Endothelial cell (in vitro differentiated cells): ENCODE results near the gene ECI1. TPM values are rescaled to one million over a fixed set of nuclear protein-coding genes. Genes with fewer than 3 reads are reported as not detected.
A peak's percentile ranks its signal among the peaks of the same experiment; 100 is the strongest.

Source experiments
- DNase-seq: peaks from one replicate; pipeline ENCODE4 v3.0.0; 2021; ENCODE audit warnings: low spot score
- H3K27ac Mint-ChIP-seq: one replicate; pipeline ENCODE4 v1.8.0; 2021; ENCODE audit warnings: mixed read lengths, inconsistent platforms; ENCODE audit not compliant: unreplicated experiment
- H3K27me3 Mint-ChIP-seq: one replicate; pipeline ENCODE4 v1.8.0; 2021; ENCODE audit warnings: mild to moderate bottlenecking, moderate library complexity, mixed read lengths, inconsistent platforms; ENCODE audit not compliant: unreplicated experiment
- H3K36me3 Mint-ChIP-seq: one replicate; pipeline ENCODE4 v1.8.0; 2021; ENCODE audit warnings: mild to moderate bottlenecking, low read depth, mixed read lengths, inconsistent platforms; ENCODE audit not compliant: unreplicated experiment
- H3K4me1 Mint-ChIP-seq: one replicate; pipeline ENCODE4 v1.8.0; 2021; ENCODE audit warnings: mild to moderate bottlenecking, mixed read lengths, inconsistent platforms; ENCODE audit not compliant: unreplicated experiment
- H3K4me3 Mint-ChIP-seq: one replicate; pipeline ENCODE4 v1.8.0; 2021; ENCODE audit warnings: mild to moderate bottlenecking, mixed read lengths, inconsistent platforms; ENCODE audit not compliant: unreplicated experiment
- H3K9me3 Mint-ChIP-seq: one replicate; pipeline ENCODE4 v1.8.0; 2021; ENCODE audit warnings: mixed read lengths, inconsistent platforms; ENCODE audit not compliant: unreplicated experiment
- CTCF ChIP-seq: fragments of 200-600 bp; sonication (generic); IDR thresholded peaks from one replicate; pipeline ENCODE4 v1.5.0; 2021; ENCODE audit warnings: antibody characterized with exemption; ENCODE audit not compliant: unreplicated experiment
- total RNA-seq: library from RNA; stranded (reverse); fragmentation: NEBNext Ultra II Directional; extraction: Animal tissue kit (Norgen Biotek cat#: 25700); gene quantifications from one replicate; pipeline ENCODE4 v1.2.1, GENCODE V29; 2021; ENCODE audit not compliant: unreplicated experiment

ECI1 gene
- total RNA-seq, 1 donor from 2014 or later: 27.1 TPM

GRCh38 chr16:2250652-2251295, 613 bp downstream of the ECI1 start:
- Mint-ChIP-seq H3K4me3 (peak overlapping the region; percentile 89), H3K36me3 (peaks cover 26% of the 10 kb centered on the region), H3K27me3 (peaks cover 4% of the 10 kb centered on the region), H3K9me3 (no peaks in the 10 kb centered on the region), H3K4me1 (peaks cover 5% of the 10 kb centered on the region), H3K27ac (no peak overlapping the region)
- DNase-seq: no peak
- TF ChIP-seq CTCF: no peak

- Mint-ChIP-seq H3K4me1 (peaks cover 5% of the 10 kb centered on the region), H3K36me3 (peaks cover 10% of the 10 kb centered on the region), H3K9me3 (no peaks in the 10 kb centered on the region), H3K27me3 (peaks cover 6% of the 10 kb centered on the region), H3K4me3 (no peak overlapping the region), H3K27ac (no peak overlapping the region)
- DNase-seq: no peak
- TF ChIP-seq CTCF: no peak
Observed at GRCh38 chr16:2246301-2246885, 5.0 kb downstream of the ECI1 start.

GRCh38 chr16:2244926-2245795, 6.2 kb downstream of the ECI1 start:
- Mint-ChIP-seq H3K27ac (no peak overlapping the region), H3K27me3 (peaks cover 3% of the 10 kb centered on the region), H3K4me1 (no peaks in the 10 kb centered on the region), H3K36me3 (peaks cover 10% of the 10 kb centered on the region), H3K4me3 (no peak overlapping the region), H3K9me3 (no peaks in the 10 kb centered on the region)
- no peak for TF ChIP-seq CTCF
- no peak for DNase-seq

- no peak for TF ChIP-seq CTCF
- Mint-ChIP-seq H3K36me3 (peaks cover 10% of the 10 kb centered on the region), H3K27ac (no peak overlapping the region), H3K4me1 (no peaks in the 10 kb centered on the region), H3K9me3 (no peaks in the 10 kb centered on the region), H3K27me3 (peaks cover 3% of the 10 kb centered on the region), H3K4me3 (no peak overlapping the region)
- DNase-seq: no peak
Observed at GRCh38 chr16:2244301-2244700, 7.1 kb downstream of the ECI1 start.
